ENCODE data around the gene INTS2. TPM values are rescaled to one million over a fixed set of nuclear protein-coding genes. Genes with fewer than 3 reads are reported as not detected.

INTS2 gene
- total RNA-seq, 1 experiment from 2014 or later, result 20.8 TPM

DNA sequence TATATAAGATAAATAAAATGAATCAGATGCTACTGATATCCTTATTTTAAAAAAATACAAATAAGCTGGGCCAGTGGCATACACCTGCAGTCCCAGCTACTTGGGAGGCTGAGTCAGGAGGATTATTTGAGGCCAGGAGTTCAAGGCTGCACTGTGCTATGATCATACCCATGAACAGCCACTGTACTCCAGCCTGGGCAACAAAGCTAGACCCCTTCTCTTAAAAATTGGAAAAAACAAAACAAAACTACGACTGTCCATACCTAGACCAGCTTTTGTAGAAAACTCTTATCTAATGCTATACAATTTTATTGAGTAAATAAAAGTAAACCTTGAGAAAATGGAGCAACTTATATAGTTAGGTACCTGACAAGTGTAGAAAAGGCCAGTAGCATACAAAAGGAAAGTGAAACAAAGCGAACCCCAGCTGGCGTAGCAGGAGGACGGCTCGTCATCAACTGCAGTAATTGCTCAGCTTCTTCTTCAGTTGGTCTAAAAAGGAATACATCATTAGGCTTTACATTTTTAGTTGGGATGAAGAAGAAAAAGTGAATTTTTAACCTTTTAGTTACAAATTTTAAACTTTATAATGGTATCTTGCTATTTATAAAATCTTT, 23.6 kb downstream of the INTS2 start:
- Histone ChIP-seq H4K5ac (ENCODE audit: insufficient read length, low read depth, low read length) (no peak overlapping the region), H2BK5ac (ENCODE audit: insufficient read length, low read length) (no peak overlapping the region), H2AFZ (ENCODE audit: low read length) (no peak overlapping the region), H3K79me2 (ENCODE audit: insufficient read depth, low read length) (no peaks in the 10 kb centered on the region), H3K27ac (ENCODE audit: insufficient read length, low read depth, low read length) (no peak overlapping the region), H2BK15ac (ENCODE audit: low read depth, low read length) (no peak overlapping the region), H2BK12ac (ENCODE audit: insufficient read length, low read depth, low read length) (no peak overlapping the region), H3K23me2 (ENCODE audit: insufficient read length, low read depth, low read length, poor library complexity, severe bottlenecking) (no peaks in the 10 kb centered on the region), H3K4ac (ENCODE audit: low read depth, low read length) (no peak overlapping the region), H4K20me1 (ENCODE audit: control insufficient read depth, insufficient read depth, insufficient read length) (no peaks in the 10 kb centered on the region), H3K4me1 (ENCODE audit: insufficient read depth, low read length) (no peaks in the 10 kb centered on the region), H4K8ac (replicated peaks; ENCODE audit: insufficient read length, low read depth, low read length) (no peak overlapping the region), H4K91ac (ENCODE audit: insufficient read length, low read depth, low read length) (no peak overlapping the region), H3K14ac (ENCODE audit: insufficient read depth, low read length) (no peak overlapping the region), H3K9ac (ENCODE audit: extremely low read depth, insufficient read length, low read length) (no peak overlapping the region), H3K23ac (ENCODE audit: insufficient read length, low read depth, low read length) (no peak overlapping the region), H3K79me1 (ENCODE audit: insufficient read depth, low read depth, low read length, poor library complexity, severe bottlenecking) (no peaks in the 10 kb centered on the region), H3K9me3 (ENCODE audit: control insufficient read depth, low read depth, low read length) (no peaks in the 10 kb centered on the region), H3K56ac (ENCODE audit: insufficient read length, low read depth, low read length) (no peak overlapping the region), H2BK20ac (ENCODE audit: low read depth, low read length, poor library complexity, severe bottlenecking) (no peak overlapping the region), H3T11ph (ENCODE audit: low read length) (no peak overlapping the region), H2BK120ac (ENCODE audit: low read depth, low read length, poor library complexity, severe bottlenecking) (no peak overlapping the region), H3K27me3 (ENCODE audit: insufficient read depth, low read length) (no peaks in the 10 kb centered on the region), H2AK5ac (ENCODE audit: insufficient read length, low read length) (no peak overlapping the region), H3K4me2 (ENCODE audit: insufficient read depth, insufficient read length, low read length) (no peak overlapping the region), H3K18ac (ENCODE audit: insufficient read length, low read depth, low read length) (no peak overlapping the region)
- Mint-ChIP-seq H3K9me3 (no peaks in the 10 kb centered on the region), H3K4me3 (no peak overlapping the region), H3K27me3 (ENCODE audit: low read depth) (no peaks in the 10 kb centered on the region), H3K4me1 (no peaks in the 10 kb centered on the region), H3K36me3 (ENCODE audit: insufficient read depth in 1 of 3, low read depth in 3 of 3) (peaks cover 16 to 52% (median 46%) of the 10 kb centered on the region in 3 experiments; a peak in 6 of 7 replicates), H3K27ac (no peak overlapping the region)
- TF ChIP-seq CTCF (conservative IDR thresholded peaks at IDR 0.05), result no peak
- WGBS (ENCODE audit: extremely low coverage, insufficient read length, low lambda C conversion rate), result no CpG with 5 or more reads among the region's 5 CpGs
- no peak for DNase-seq
